ENCODE data around the gene BCAS3. TPM values are rescaled to one million over a fixed set of nuclear protein-coding genes. Genes with fewer than 3 reads are reported as not detected.
"Not testable (repeated sequence)": the region's sequence is repeated elsewhere in the genome, so short reads cannot be mapped to it uniquely, and the experiment has no call there.

BCAS3 gene
- total and polyA plus RNA-seq, 4 donors: 11.6 to 47.6 (median 27.4) TPM

DNA sequence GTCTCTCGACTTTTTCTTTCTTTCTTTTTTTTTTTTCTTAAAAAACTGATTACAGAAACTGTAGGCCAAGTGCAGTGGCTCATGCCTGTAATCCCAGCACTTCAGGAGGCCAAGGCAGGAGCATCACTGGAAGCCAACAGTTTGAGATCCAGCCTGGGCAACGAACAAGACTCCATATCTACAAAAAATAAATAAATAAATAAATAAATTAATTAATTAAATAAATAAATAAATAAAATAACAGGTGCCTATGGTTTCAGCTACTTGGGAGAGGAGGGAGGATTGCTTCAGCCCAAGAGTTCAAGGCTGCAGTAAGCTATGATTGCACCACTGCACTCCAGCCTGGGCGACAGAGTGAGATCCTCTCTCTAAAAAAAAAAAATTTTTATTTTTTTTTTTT is 679.4 kb downstream of the BCAS3 start:
- intact Hi-C loops (cut with DNase I); DNase-seq; H3K4me3 ChIP-seq (ENCODE audit: low read length in 2 of 2): not testable (repeated sequence)

DNA sequence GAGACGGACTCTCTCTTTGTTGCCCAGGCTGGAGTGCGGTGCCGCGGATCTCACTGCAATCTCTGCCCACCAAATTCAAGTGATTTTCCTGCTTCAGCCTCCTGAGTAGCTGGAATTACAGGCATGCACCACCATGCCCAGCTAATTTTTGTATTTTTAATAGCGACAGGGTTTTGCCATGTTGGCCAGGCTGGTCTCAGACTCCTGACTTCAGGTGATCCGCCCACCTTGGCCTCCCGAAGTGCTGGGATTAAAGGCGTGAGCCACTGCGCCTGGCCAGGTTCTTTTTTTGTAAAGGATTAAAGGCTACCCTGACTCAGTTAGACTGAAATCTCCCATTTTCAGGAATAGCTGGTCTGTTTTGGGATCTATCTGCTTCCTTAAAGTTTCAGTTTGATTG is 681.9 kb downstream of the BCAS3 start:
- H3K36me3 ChIP-seq (ENCODE audit: control insufficient read depth in 1 of 2, insufficient read depth in 2 of 2, low read length in 1 of 2); H3K27ac ChIP-seq (ENCODE audit: low read depth in 1 of 2, low read length in 2 of 2); ATAC-seq (ENCODE audit: low FRiP score); H3K4me1 ChIP-seq (ENCODE audit: control insufficient read depth in 1 of 2, insufficient read depth in 2 of 2, low read length in 2 of 2); H3K9me3 ChIP-seq (ENCODE audit: control insufficient read depth, low read length); intact Hi-C loops (cut with DNase I); DNase-seq; H3K4me3 ChIP-seq (ENCODE audit: low read length in 2 of 2); H3K27me3 ChIP-seq (ENCODE audit: control insufficient read depth in 1 of 2, insufficient read depth in 2 of 2, low read length in 1 of 2): not testable (repeated sequence)
- 95 to 98% methylated on average over 9 of the region's 9 CpGs for WGBS, 2 donors

More for the DNA sequence above, 679.4 kb downstream of the BCAS3 start:
- not testable (repeated sequence) for H3K9me3 ChIP-seq (ENCODE audit: control insufficient read depth, low read length); H3K27me3 ChIP-seq (ENCODE audit: control insufficient read depth in 1 of 2, insufficient read depth in 2 of 2, low read length in 1 of 2); H3K27ac ChIP-seq (ENCODE audit: low read depth in 1 of 2, low read length in 2 of 2); ATAC-seq (ENCODE audit: low FRiP score); H3K4me1 ChIP-seq (ENCODE audit: control insufficient read depth in 1 of 2, insufficient read depth in 2 of 2, low read length in 2 of 2); H3K36me3 ChIP-seq (ENCODE audit: control insufficient read depth in 1 of 2, insufficient read depth in 2 of 2, low read length in 1 of 2)
- 72 to 92% methylated on average over 3 of the region's 3 CpGs for WGBS, 2 donors

DNA sequence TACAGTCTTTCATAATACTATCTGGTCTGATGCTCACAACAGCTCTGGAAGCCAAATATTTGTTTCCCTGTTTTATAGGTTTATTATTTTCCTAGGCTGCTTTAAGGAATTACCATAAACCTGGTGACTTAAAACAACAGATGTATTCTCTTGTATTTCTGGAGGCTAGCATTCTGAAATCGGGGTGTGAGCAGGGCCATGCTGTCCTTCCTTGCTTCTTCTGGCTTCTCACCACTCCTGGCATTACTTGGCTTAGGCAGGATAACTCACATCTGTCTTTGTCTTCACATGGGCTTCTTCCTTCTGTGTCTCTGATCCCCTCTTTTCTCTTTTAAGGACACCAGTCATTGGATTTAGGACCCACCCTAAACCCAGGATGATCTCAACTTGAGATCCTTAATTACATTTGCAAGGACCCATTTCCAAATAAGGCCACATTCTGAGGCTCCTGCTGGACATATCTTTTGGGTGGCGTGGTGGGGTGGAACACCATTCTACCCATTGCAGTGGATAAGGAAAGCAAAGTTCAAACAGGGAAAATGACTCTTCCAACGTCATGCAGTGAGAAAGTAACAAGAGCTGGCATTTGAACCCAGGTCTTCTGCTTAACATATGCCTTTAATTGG is 682.8 kb downstream of the BCAS3 start:
- ATAC-seq (ENCODE audit: low FRiP score) (no peak), DNase-seq (no peak)
- H3K4me1 ChIP-seq (ENCODE audit: control insufficient read depth in 1 of 2, insufficient read depth in 2 of 2, low read length in 2 of 2): peaks cover 0 to 2% of the 10 kb centered on the region in 2 donors
- H3K4me3 ChIP-seq (ENCODE audit: low read length in 2 of 2): no peak overlapping the region
- H3K9me3 ChIP-seq (ENCODE audit: control insufficient read depth, low read length): no peaks in the 10 kb centered on the region
- H3K27me3 ChIP-seq (ENCODE audit: control insufficient read depth in 1 of 2, insufficient read depth in 2 of 2, low read length in 1 of 2): no peaks in the 10 kb centered on the region
- 92 to 97% methylated on average over 3 of the region's 3 CpGs for WGBS, 2 donors
- no peak overlapping the region for H3K27ac ChIP-seq (ENCODE audit: low read depth in 1 of 2, low read length in 2 of 2)
- no peaks in the 10 kb centered on the region for H3K36me3 ChIP-seq (ENCODE audit: control insufficient read depth in 1 of 2, insufficient read depth in 2 of 2, low read length in 1 of 2)
- intact Hi-C loops (cut with DNase I): no loop called here

DNA sequence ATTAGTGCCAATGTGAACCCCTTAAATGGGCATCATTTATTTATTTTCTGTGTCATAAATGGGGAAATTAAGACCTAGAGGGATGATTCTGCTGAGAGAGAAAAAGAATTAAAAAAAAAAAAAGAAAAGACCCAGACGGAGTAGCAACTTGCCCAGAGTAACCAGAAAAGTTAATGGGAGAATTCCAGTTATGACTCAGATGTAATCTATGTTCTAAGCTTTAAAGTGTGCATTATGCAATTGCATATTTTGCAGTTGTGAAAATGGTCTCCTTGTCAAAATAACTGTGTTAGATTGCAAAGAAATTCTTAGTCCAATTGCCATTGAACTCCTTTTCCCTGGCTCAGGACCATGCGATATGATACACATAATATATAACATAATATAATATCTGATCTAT is 683.4 kb downstream of the BCAS3 start:
- Histone ChIP-seq H3K27ac (ENCODE audit: low read depth in 1 of 2, low read length in 2 of 2) (no peak overlapping the region), H3K4me1 (ENCODE audit: control insufficient read depth in 1 of 2, insufficient read depth in 2 of 2, low read length in 2 of 2) (peaks cover 0 to 2% of the 10 kb centered on the region in 2 donors), H3K36me3 (ENCODE audit: control insufficient read depth in 1 of 2, insufficient read depth in 2 of 2, low read length in 1 of 2) (no peaks in the 10 kb centered on the region), H3K9me3 (ENCODE audit: control insufficient read depth, low read length) (no peaks in the 10 kb centered on the region), H3K27me3 (ENCODE audit: control insufficient read depth in 1 of 2, insufficient read depth in 2 of 2, low read length in 1 of 2) (no peaks in the 10 kb centered on the region), H3K4me3 (ENCODE audit: low read length in 2 of 2) (no peak overlapping the region)
- intact Hi-C loops (cut with DNase I): no loop called here
- DNase-seq: no peak
- WGBS, 2 donors: 63 to 64% methylated on average over 2 of the region's 2 CpGs
- ATAC-seq (ENCODE audit: low FRiP score): no peak

DNA sequence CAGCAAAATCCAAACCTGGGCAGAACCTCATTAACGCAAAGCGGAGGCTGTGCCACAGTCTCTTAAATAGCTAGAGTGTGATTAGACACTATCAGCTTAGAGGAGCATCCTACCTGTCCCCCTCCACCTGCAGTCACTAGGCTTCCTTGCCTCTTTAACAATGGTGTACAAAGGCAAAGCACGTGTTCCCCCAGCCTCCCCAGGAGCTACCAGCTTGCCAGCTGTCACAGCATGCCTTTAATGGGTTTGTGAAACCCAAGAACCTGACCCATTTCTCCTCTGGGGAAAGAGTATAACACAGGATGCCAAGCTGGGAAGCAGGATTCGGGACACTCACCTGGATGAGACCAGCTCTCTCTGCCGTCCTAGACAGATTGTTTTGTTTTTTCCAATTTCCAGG is 684.7 kb downstream of the BCAS3 start:
- DNase-seq (no peak), ATAC-seq (ENCODE audit: low FRiP score) (no peak)
- Histone ChIP-seq H3K27me3 (ENCODE audit: control insufficient read depth in 1 of 2, insufficient read depth in 2 of 2, low read length in 1 of 2) (no peaks in the 10 kb centered on the region), H3K4me1 (ENCODE audit: control insufficient read depth in 1 of 2, insufficient read depth in 2 of 2, low read length in 2 of 2) (peaks cover 0 to 2% of the 10 kb centered on the region in 2 donors), H3K4me3 (ENCODE audit: low read length in 2 of 2) (no peak overlapping the region), H3K36me3 (ENCODE audit: control insufficient read depth in 1 of 2, insufficient read depth in 2 of 2, low read length in 1 of 2) (no peaks in the 10 kb centered on the region), H3K9me3 (ENCODE audit: control insufficient read depth, low read length) (no peaks in the 10 kb centered on the region), H3K27ac (ENCODE audit: low read depth in 1 of 2, low read length in 2 of 2) (no peak overlapping the region)
- 88 to 92% methylated on average over 5 of the region's 5 CpGs for WGBS, 2 donors
- intact Hi-C loops (cut with DNase I): no loop called here

DNA sequence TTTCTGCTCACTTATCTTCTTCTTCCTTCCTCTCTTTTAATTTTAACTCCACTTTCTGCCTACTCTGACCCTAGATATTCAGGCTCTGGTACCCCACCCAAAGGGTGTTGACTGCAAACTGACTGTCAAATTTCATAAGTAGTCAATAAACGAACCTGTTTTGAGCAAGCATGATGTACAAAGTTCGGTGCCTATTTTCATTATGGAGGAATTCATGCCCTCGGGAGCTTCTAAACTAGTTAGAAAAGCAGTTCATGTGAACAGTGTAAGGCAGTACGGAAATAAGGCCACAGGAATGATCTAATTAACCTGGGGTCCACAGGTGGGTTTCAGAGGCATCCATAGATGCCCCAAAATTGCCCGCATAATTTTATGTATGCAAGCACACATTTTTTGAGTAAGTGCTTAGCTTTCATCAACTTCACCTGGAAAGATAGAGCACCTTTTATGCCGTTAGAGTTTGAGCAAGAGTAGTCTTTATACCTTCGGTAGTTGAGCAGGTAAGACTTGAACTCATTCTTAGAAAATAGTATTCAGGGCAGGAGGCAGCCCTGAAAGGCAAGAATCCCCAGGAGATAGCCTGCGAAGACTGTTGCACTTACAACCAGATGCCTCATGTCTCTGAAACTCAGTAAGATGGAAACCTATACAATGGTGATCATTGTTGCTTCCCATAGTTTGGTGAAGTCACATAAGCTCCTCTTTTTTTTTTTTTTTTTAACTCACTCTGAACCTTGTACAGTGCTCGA is 685.4 kb downstream of the BCAS3 start:
- ATAC-seq (ENCODE audit: low FRiP score): no peak

DNA sequence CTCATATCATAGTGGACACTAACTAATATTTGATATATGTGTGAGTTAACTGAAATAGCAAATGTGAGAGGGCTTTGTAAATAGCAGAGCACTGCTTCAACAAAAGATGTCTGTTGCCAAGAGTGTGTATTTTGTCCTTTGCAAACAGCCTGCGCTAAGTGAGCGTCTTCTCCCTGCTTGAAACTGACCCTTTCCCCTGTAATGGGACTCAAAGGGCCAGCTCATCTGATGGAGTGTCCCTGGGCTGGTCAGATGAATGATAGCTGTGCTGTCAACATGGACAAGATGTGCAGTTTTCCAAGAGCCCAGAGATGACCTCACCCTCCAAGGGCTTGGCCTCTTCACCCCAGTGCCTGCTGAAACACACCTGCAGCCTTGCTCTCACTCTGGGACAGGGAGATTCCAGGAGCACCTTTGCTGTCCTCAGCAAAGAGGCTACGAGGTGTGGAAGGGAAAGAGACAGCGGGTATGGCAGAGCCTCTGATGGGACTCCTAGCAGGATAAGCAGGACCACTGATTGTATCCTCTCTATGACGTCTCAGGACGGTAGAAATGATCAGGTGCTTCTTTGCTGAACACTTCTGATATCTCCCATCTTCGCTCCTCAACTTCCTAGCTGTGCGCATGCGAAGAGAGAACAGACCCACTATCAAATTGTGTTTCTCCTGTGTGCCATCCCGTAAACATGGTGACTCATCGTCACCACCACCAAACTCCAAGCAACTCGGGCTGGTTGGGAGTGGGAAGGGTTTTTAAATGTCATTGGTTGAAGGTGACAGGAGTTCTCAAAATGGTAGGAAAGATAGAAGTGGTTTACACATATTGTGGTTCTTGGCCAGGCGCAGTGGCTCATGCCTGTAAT is 686.2 kb downstream of the BCAS3 start:
- DNase-seq (no peak), ATAC-seq (ENCODE audit: low FRiP score) (no peak)
- Histone ChIP-seq H3K4me1 (ENCODE audit: control insufficient read depth in 1 of 2, insufficient read depth in 2 of 2, low read length in 2 of 2) (peaks cover 0 to 2% of the 10 kb centered on the region in 2 donors), H3K4me3 (ENCODE audit: low read length in 2 of 2) (no peak overlapping the region), H3K27me3 (ENCODE audit: control insufficient read depth in 1 of 2, insufficient read depth in 2 of 2, low read length in 1 of 2) (no peaks in the 10 kb centered on the region), H3K36me3 (ENCODE audit: control insufficient read depth in 1 of 2, insufficient read depth in 2 of 2, low read length in 1 of 2) (no peaks in the 10 kb centered on the region), H3K27ac (ENCODE audit: low read depth in 1 of 2, low read length in 2 of 2) (no peak overlapping the region), H3K9me3 (ENCODE audit: control insufficient read depth, low read length) (no peaks in the 10 kb centered on the region)
- intact Hi-C loops (cut with DNase I): no loop called here
- WGBS, 2 donors: 96% methylated on average over 13 of the region's 13 CpGs

More for the DNA sequence above, 685.4 kb downstream of the BCAS3 start:
- Histone ChIP-seq H3K4me1 (ENCODE audit: control insufficient read depth in 1 of 2, insufficient read depth in 2 of 2, low read length in 2 of 2) (peaks cover 0 to 2% of the 10 kb centered on the region in 2 donors), H3K9me3 (ENCODE audit: control insufficient read depth, low read length) (no peaks in the 10 kb centered on the region), H3K4me3 (ENCODE audit: low read length in 2 of 2) (no peak overlapping the region), H3K27me3 (ENCODE audit: control insufficient read depth in 1 of 2, insufficient read depth in 2 of 2, low read length in 1 of 2) (no peaks in the 10 kb centered on the region), H3K27ac (ENCODE audit: low read depth in 1 of 2, low read length in 2 of 2) (no peak overlapping the region), H3K36me3 (ENCODE audit: control insufficient read depth in 1 of 2, insufficient read depth in 2 of 2, low read length in 1 of 2) (no peaks in the 10 kb centered on the region)
- DNase-seq: no peak
- intact Hi-C loops (cut with DNase I): no loop called here
- 94% methylated on average over 9 of the region's 9 CpGs for WGBS, 2 donors

DNA sequence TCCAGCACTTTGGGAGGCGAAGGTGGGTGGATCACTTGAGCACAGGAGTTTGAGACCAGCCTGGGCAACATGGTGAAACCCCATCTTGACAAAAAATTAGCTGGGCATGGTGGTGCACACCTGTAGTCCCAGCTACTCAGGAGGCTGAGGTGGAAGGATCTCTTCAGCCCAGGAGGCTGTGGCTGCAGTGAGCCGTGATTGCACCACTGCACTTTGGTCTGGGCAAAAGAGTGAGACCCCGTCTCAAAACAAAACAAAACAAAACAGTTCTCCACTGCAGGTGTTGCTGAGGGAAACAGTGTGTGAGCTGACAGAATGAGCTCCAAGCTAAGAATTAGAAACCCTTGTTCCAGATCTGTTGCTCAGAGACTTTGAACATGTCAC is 686.8 kb downstream of the BCAS3 start:
- no peak for ATAC-seq (ENCODE audit: low FRiP score)
- no peak for DNase-seq
- Histone ChIP-seq H3K4me1 (ENCODE audit: control insufficient read depth in 1 of 2, insufficient read depth in 2 of 2, low read length in 2 of 2) (peaks cover 0 to 2% of the 10 kb centered on the region in 2 donors), H3K27me3 (ENCODE audit: control insufficient read depth in 1 of 2, insufficient read depth in 2 of 2, low read length in 1 of 2) (no peaks in the 10 kb centered on the region), H3K9me3 (ENCODE audit: control insufficient read depth, low read length) (no peaks in the 10 kb centered on the region), H3K27ac (ENCODE audit: low read depth in 1 of 2, low read length in 2 of 2) (no peak overlapping the region), H3K4me3 (ENCODE audit: low read length in 2 of 2) (no peak overlapping the region), H3K36me3 (ENCODE audit: control insufficient read depth in 1 of 2, insufficient read depth in 2 of 2, low read length in 1 of 2) (no peaks in the 10 kb centered on the region)
- 95 to 98% methylated on average over 3 of the region's 3 CpGs for WGBS, 2 donors
- intact Hi-C loops (cut with DNase I): no loop called here
